Mesenteric fat pad (tissue), 1 donor: ENCODE measurements around the gene C8G. TPM values are rescaled to one million over a fixed set of nuclear protein-coding genes. Genes with fewer than 3 reads are reported as not detected.

Experiments
- DNase-seq: peaks from one replicate; pipeline ENCODE4 v3.0.0-alpha.2; 2020; ENCODE audit warnings: low spot score
- total RNA-seq: library from RNA; stranded (reverse); fragmentation: NEBNext Ultra II Directional; extraction: Animal tissue kit (Norgen Biotek cat#: 25700); gene quantifications from one replicate; pipeline ENCODE4 v1.2.1, GENCODE V29; 2021
- donor health status: DM: yes; HTN: yes; CAD: no.

Gene C8G
- total RNA-seq, 1 donor from 2014 or later: not detected

DNA sequence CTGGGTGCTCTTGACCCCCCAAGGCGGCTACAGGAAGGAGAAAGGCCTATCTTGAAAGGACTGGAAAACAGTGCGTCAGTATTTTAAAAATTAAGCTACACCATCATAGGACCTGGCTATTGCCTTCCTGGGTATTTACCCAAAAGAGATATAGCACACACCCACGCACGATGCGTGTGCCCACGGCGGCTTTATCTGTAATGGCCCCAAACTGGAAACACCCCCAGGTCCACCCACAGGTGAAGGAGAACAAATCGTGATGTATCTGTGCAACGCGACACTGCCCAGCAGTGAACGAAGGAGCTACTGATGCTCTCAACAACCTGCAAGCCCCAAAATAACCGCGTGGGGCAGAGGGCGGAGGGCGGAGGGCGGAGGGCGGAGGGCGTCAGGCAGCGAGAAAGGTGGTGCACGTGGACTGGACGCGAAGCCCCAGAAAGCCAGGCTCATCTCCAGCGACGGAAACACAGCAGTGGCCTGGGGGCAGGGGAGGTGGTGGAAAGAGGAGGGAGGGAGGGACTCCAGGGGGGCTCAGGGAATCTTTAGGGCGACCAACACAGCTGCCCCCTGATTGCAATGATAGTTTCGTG, 19.9 kb downstream of the C8G start:
- DNase-seq: no peak

DNA sequence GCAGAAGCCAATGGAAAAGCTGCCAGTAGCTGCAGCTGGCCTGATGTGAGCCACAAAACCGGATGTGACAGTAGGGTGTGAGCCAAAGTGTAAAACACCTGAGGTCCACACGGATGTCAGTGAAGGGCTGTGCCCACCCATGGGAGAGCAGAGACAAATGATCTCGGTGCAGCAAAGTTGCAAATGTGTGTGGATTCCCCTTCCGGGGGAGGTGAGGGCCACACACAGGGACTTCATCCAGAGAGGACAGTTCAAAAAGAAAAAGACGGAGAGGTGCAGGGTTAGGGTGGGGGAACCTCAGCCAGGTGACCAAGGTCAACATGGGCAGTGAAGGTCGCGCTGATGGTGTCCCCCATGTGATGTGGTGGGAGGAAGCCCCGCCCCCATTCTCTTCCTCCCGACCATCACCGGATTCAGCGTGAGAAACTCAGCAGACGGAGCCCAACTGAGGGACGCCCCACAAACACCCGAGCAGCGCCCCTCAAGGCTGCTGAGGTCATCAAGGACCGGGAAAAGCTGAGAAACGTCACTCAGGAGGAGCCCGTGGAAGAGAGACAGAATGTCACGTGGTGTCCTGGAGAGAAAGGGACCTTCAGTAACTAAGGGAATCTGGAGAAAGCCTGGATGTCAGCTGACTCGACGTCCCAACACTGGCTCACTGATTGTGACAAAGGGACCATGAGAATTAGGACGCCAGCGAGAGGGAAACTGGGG, 20.9 kb downstream of the C8G start:
- no peak for DNase-seq

DNA sequence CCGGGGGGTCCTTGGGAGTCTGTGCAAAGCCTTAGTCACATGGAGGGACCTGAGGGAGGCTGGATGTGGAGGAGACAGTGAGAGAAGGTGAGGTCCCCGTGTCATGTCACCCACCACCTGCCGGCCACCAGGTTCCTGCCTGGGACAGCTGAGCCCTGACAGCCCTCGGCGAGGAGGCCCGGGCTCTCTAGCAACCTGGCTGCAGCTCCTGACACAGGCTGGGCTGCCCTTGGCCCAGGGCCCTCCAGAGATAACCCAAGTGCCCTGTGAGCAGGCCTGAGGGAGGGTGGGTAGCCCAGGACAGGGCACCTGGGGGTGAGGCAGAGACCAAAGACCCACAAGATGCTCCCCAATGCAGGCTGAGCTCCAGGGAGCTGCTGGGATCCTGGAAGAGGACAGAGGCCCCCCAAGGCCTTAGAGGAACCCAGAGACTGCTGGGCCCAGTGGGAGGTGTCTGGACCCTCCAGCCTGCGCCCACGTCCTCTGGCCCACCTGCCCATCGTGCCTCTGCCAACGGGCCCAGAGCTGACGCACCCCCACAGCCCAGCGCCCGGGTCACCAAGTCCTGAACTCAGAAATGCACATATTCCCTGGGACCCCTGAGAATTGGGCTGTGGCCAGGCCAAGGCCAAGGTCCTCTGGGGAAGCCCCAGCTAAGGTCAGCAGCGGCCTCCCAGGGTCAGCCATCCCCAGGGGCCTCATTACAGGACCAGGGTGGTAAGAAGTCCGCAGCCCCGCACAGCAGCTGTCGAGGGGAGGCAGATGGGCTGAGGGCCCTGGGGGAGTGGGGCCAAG, 23.5 kb downstream of the C8G start:
- no peak for DNase-seq

DNA sequence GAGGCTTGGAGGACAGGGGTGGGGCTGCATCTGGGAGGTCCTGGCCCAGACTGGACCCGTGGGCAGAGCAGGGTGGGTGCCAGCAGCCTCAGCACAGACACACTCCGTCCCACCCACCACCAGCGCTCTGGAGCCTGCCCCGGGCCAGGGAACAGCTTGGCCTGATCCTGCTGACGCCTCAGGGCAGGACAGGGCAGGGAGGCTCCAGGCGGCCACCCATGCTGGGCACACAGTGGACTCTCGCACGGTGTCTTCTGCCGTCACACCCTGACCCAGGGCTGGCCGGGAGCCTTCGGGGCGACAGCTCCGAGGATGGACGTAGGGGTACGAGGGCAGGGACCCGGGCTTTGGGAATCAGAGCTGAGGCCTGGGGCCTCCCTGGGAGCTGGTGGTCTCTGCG, 24.1 kb downstream of the C8G start:
- DNase-seq: no peak

DNA sequence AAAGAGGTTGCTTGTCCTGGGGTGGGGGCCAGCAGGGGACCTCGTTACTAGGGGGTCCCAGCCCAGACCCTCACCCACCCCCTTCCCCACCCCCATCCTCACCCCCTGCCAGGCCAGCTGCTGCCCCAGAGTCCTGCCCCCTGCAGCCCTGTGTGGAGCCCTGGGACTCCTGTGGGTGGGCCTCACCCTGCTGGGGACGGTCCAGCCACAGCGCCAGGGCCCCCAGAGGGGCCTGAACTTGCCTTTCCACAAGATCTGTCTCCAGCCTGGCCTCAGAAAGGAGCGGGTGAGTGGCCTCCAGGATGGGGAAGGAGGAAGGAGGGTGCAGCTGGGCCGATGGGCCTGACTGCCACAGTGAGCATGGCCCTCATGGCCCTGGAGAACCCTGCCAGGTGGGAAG, 24.7 kb downstream of the C8G start:
- DNase-seq: no peak

DNA sequence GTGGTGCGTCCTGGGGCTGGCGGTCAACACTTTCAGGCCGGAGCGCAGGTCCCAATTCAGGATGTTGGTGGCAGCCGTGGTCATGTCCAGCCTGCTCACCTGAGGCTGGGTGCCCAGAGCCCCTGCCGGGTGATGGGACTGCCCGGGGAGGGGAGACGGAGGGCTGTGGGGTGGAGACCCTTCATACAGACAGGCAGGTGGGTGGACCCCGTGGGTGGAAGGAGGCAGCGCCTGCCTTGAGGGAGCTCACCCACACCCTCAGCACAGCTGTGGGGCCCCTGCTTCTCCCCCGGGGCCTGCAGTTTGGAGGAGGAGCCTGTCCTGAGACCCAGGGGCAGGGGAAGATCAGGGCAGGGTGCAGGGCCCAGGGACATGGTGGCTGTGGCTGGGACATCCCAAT, 25.3 kb downstream of the C8G start:
- no peak for DNase-seq

DNA sequence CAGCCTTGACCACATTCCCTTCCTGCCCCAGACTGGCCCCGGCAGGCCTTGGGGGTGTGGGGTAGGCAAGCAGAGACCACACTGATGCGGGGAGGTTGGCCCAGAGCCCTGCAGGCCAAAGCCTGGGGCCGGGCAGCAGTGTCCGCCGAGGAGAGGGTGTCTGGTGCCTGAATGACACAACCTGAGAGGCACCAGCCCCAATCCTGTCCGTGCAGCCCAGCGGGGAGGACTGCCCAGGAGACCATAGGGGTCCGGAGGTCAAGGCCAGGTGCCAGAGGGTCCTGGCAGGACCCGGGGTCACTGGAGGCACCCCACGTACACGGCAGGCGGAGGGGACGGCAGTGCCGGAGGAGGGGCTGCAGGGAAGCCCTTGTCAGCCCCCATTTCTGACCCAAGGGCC, 26.7 kb downstream of the C8G start:
- no peak for DNase-seq

DNA sequence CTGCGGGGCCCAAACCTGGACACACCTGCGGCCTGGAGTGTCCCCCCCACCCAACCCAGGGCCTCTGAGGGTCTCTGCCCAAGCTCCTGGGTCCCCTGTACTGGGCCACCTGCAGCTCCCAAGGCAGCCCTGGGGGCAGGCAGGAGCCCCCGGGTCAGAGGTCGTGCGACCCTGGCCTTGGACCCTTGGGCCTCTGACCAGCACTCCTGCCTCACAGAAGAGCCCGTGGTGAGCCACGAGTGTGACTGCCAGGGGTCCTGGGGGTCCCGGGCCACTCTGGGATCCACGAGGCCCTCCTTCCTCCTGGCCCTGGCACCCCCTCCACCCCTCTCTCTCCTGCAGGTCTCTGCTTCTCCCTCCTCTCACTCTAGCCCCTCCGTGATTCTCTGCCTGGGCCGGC, 27.3 kb downstream of the C8G start:
- no peak for DNase-seq

DNA sequence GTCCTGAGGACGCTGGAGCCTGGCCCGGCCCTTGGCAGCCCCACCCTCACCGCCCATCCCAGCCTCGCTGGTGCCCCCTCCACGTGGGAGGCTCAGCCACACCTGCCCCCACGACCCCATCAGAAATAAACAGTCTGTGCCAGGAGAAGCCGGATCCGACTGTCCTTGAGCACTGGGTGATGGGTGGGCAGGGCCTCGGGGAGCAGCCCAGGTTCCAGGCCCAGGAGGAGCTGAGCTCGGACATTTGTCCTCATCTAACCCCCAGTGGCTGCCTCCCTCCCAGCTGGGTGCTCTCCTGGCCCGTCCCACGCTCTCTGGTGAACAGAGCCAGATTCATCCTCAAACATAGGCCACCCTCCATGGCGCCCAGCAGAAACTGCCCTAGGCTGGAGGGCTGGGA, 27.7 kb downstream of the C8G start:
- no peak for DNase-seq

DNA sequence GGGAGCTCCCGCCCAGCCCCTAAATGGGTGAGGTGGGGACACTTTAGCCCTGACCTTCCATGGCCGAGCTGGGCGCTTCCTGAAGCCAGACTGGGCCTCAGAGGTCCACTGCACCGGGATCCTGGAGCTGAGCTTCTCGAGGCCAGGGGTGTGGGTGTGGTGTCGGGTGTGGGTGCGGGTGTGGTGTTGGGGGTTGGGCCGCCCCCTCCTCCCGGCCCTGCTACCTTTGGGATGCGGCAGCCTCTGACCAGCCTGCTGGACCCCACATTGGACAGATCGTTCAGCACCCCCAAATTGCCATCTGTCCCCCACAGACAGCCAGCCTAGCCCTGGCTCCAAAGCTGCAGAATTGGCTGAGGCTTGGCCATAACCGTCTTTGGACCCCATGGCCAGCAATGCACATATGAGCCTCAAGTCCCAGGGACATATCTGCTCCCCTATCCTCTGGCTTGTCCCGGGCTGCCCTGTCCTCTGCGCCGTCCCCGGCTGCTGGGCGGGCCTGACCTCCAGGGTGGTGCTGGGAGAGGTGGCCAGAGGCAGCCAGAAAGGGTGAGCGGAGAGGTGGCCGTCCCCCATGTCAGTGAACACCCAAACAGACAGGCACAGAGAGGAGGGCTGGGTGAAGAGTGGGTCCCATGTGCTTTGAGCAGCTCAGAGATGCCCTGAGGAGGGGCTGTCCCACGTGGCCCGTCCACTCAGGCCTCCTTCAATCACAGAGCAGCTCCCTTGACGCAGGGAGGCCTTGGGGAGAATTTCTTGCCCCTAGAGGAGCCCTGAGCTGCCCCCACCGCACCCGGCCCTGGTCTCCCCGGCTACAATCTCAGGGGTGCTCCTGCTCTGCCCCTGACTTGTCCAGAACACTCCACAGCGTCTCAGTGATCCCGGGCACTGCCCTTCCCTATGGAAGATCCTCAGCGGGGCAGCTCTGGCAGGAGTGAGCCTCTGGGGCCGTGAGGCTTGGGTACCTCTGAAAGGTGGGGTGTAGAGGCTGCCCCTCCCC, 28.9 kb downstream of the C8G start:
- DNase-seq: no peak

DNA sequence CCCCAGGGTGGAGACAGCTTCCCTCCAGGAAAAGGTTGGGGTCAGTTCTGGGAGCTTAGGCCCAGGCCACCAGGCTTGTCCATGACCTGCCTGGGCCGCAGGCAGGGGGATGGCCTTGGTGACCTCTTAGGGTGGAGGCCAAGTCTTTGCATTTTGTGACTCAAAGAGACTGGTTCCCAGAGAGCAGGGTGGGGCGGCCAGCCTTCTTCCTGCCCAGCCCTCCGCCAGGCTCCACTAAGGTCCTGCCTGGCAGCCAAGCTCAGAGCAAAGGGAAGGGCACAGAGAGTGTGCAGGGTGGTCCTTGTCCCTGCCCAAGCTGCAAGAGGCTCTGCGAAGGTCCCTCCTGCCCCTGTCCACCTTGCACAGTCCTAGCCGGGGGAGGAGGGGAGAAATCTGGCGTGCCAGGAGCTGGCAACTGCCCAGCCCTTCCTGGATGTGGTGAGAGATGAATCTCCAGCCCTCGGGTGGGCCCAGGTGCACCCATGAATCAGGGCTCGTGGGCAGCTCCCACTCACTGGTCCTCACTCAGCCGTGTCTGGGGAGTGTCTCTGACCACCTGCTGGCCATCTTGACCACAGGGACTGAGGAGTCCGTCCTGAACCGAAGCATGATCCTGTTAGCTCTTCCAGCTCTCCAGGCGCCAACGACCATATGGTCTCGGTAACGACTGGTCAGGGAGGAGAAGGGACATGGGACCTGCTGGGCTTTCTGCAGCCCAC, 29.9 kb downstream of the C8G start:
- DNase-seq: no peak

DNA sequence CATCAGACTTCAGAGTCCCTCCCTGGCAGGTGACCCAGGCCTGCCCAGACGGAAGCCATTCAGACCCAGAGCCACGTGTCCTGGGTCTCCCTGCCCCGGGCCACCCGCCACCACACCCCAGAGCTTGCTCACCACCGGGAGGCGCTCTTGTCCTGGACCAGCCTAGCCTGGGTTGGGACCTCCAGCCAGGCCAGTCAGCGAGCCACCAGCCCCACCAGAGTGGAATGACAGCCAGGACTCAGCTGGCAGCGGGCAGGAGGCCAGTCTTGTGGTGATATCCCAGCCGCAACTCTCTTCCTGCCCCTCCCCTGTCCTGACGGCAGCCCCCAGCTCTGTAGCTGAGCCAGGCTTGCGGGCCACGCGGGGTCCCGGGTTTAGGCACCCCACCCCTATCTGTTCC, 30.6 kb downstream of the C8G start:
- no peak for DNase-seq

DNA sequence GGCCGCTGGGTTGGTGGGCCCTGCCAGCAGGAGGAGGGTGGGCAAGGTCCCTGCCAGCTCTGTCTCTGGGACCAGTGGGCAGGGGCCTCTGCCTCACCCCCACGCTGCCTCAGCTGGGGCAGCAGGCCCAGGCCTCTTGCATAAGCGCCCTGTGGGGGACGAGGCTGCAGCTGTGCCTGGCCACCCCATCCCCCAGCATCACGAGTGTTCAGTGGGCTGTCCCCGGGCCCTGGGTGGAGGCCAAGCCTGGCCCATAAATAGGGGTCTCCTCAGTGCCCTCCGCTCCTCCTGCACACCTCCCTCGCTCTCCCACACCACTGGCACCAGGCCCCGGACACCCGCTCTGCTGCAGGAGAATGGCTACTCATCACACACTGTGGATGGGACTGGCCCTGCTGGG, 32.2 kb downstream of the C8G start, which contains the start of gene PTGDS:
PTGDS (plus strand) TSS at position 282 of the 400 bp plus-strand sequence; CDS start at position 357, 75 bp downstream.
- DNase-seq: no peak

DNA sequence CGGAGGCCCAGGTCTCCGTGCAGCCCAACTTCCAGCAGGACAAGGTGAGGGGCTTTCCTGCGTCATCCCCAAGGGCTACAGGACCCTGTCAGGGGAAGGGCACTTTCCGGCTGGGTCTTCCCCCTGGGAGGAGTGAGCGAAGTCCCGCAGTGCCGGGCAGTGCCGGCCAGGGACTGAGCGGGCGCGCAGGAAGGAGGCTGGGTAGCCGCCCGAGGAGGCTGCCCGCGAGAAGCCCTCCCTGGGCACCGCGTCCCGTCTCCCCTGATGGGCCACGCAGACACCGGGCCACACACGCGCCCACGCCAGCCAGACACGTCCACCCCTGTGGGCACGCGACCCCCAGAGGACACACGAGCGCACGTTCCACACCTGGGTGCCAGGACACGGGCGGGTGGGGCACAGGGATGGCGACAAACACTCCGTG, 32.6 kb downstream of the C8G start:
- no peak for DNase-seq

DNA sequence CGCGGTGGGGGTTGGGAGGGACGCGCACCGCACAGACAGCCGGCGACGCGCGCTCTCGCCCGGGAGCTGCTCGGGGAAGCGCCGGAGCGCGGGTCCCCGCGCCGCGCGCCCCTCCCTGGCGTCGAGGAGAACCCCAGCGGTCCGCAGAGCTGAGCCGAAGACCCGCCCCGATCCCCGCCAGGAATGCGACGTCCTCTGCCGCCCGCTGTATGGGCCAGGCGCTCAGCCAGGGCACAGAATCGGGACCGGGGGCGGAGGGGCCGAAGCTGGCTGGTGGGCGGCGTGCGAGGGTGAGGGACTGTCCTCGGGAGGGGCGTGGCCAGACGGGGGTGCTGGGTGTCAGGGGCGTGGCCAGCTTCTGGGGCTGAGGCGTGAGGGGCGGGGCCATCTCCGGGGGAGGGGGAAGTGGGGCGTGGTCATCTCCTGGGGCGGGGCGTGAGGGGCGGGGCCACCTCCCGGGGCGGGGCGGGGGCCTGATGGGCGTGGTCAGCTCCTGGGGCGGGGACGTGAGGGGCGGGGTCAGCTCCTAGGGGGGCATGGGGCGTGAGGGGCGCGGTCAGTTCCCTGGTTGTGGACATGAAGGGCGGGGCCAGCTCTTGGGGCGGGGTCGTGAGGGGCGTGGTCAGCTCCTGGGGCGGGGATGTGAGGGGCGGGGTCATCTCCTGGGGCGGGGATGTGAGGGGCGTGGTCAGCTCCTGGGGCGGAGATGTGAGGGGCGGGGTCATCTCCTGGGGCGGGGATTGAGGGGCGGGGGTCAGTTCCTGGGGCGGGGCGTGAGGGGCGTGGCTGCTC, 33.2 kb downstream of the C8G start:
- DNase-seq: no peak

DNA sequence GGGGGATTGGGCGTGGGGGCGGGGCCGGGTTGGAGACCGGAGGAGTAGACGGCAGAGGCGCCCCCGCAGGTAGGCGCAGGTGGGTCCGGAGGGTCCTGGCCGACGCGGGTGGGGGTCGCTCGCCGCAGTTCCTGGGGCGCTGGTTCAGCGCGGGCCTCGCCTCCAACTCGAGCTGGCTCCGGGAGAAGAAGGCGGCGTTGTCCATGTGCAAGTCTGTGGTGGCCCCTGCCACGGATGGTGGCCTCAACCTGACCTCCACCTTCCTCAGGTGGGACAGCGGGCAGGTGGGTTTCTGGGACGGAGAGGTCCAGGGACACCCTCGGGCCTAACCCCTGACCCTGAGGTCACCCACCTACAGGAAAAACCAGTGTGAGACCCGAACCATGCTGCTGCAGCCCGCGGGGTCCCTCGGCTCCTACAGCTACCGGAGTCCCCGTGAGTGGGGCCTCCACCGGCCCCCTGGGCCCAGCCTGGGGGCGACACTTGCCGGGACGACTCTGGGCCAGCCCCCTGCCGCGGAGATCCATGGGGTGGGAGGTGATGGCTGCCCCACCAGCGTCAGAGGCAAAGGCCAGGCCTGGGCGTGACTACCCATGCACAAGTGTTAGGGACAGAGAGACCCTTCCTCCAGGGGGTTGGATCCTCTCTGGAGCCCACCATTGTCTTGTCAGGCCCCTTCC, 34.0 kb downstream of the C8G start:
- DNase-seq: no peak

DNA sequence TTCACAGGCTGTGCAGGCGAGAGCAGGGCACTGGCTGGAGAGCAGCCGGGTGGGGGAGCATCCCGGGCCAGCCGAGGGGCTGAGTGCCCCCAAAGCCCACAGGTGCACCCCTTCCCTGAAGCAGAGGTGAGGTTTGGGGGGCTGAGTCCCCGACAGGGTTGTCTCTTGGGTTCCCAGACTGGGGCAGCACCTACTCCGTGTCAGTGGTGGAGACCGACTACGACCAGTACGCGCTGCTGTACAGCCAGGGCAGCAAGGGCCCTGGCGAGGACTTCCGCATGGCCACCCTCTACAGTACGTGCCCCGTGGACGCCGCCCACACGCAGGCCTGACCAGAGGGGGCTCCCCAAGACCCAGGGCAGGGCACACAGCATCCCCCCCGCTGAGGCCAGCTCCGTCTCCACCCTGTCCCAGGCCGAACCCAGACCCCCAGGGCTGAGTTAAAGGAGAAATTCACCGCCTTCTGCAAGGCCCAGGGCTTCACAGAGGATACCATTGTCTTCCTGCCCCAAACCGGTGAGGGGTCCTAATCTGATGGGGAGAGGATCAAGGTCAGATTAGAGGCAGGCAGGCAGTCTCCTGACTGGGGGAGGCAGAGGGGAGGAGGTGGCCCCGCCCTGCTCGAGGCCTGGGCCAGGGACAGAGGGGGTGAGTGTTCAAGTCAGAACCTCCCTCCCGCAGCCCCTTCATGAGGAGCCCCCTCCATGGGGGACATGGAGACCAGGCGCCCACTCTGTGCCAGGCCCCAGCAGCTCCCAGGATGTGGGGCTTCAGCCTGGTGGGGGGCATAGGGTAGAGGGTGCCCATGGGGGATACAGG, 34.9 kb downstream of the C8G start:
- DNase-seq: no peak
